HL-60 (cell line): ENCODE results near the gene KIAA0319L.

Experiments
- DNase-seq, 2 experiments: peaks; one replicate each; pipeline ENCODE4 v3.0.0-alpha.2; 2010 to 2020; ENCODE audit warnings: low read depth in 1 of 2, low spot score in 1 of 2
- H3K27ac ChIP-seq: fragments of 250-450 bp; sonication (Bioruptor Pico); replicated peaks from 2 replicates; pipeline ENCODE4 v1.5.1; 2020; ENCODE audit warnings: mild to moderate bottlenecking, moderate library complexity
- H3K27me3 ChIP-seq: fragments of 250-450 bp; sonication (Bioruptor Pico); 2 replicates; pipeline ENCODE4 v1.5.1; 2021; ENCODE audit warnings: mild to moderate bottlenecking, moderate library complexity; ENCODE audit not compliant: insufficient read depth, poor library complexity, severe bottlenecking
- H3K4me3 ChIP-seq: replicated peaks from 2 replicates; pipeline ENCODE4 v1.5.1; 2011; ENCODE audit warnings: mild to moderate bottlenecking, control low read depth, low read length; ENCODE audit not compliant: insufficient read depth
- CTCF ChIP-seq: IDR thresholded peaks from one replicate; pipeline ENCODE4 v1.5.1; 2011; ENCODE audit warnings: low read length, control low read depth, inconsistent platforms; ENCODE audit not compliant: insufficient read depth
- GABPA ChIP-seq: IDR thresholded peaks from 2 replicates; pipeline ENCODE4 v1.6.1; 2012; ENCODE audit warnings: low read depth
- POLR2AphosphoS5 ChIP-seq: IDR thresholded peaks from 2 replicates; pipeline ENCODE4 v1.6.1; 2012; ENCODE audit warnings: low read depth
- REST ChIP-seq: IDR thresholded peaks from 2 replicates; pipeline ENCODE4 v1.6.1; 2012; ENCODE audit warnings: low read depth; ENCODE audit not compliant: insufficient replicate concordance
- SPI1 ChIP-seq: IDR thresholded peaks from 2 replicates; pipeline ENCODE4 v1.6.1; 2012; ENCODE audit warnings: low read depth, mild to moderate bottlenecking, borderline replicate concordance

Gene KIAA0319L

GRCh38 chr1:35518183-35518582, 39.0 kb downstream of the KIAA0319L start:
- DNase-seq = no peak
- Histone ChIP-seq H3K4me3 (no peak overlapping the region), H3K27ac (no peak overlapping the region), H3K27me3 (no peaks in the 10 kb centered on the region)
- no peak for TF ChIP-seq POLR2AphosphoS5
- TF ChIP-seq GABPA = no peak
- no peak for TF ChIP-seq REST
- no peak for TF ChIP-seq CTCF
- TF ChIP-seq SPI1 = no peak

- H3K4me3 ChIP-seq = no peak overlapping the region
- H3K27me3 ChIP-seq = no peaks in the 10 kb centered on the region
- TF ChIP-seq GABPA (no peak), CTCF (no peak), REST (no peak), SPI1 (no peak), POLR2AphosphoS5 (no peak)
- no peak overlapping the region for H3K27ac ChIP-seq
- DNase-seq = no peak
Observed at GRCh38 chr1:35511305-35511704, 45.9 kb downstream of the KIAA0319L start.

GRCh38 chr1:35509558-35509957, 47.6 kb downstream of the KIAA0319L start:
- DNase-seq = no peak
- Histone ChIP-seq H3K4me3 (no peak overlapping the region), H3K27ac (no peak overlapping the region), H3K27me3 (no peaks in the 10 kb centered on the region)
- no peak for TF ChIP-seq CTCF

- no peak overlapping the region for H3K27ac ChIP-seq
Observed at GRCh38 chr1:35507947-35508346, 49.3 kb downstream of the KIAA0319L start.

More at GRCh38 chr1:35507947-35508346, 49.3 kb downstream of the KIAA0319L start:
- no peak overlapping the region for H3K4me3 ChIP-seq
- no peaks in the 10 kb centered on the region for H3K27me3 ChIP-seq
- no peak for DNase-seq
- TF ChIP-seq SPI1 (no peak), CTCF (no peak), GABPA (no peak), POLR2AphosphoS5 (no peak), REST (no peak)
